Stimulated activated CD4-positive, alpha-beta T cell treated with anti-CD3 and anti-CD28 coated beads, Interleukin-1b, Interleukin-23, amount 100 ng/mL, for 24 hours (primary cell): ENCODE data around the gene MAK.
"Not testable (repeated sequence)": the region's sequence is repeated elsewhere in the genome, so short reads cannot be mapped to it uniquely, and the experiment has no call there.

Experiments used
- DNase-seq, 4 experiments: peaks; one replicate each; pipeline ENCODE4 v3.0.0-alpha.2; 2020; ENCODE audit warnings: low read depth in 4 of 4, low spot score in 1 of 4

MAK gene

GRCh38 chr6:10792101-10792500, 46.2 kb downstream of the MAK start:
- no peak for DNase-seq

- DNase-seq = no peak
These were observed 46.7 kb downstream of the MAK start for GRCh38 chr6:10791673-10792072.

GRCh38 chr6:10779076-10779475, 59.3 kb downstream of the MAK start:
- DNase-seq = no peak

- no peak for DNase-seq
These were observed 60.1 kb downstream of the MAK start for GRCh38 chr6:10778230-10778629.

- no peak for DNase-seq
These were observed 66.9 kb downstream of the MAK start for GRCh38 chr6:10771371-10771894.

- DNase-seq = no peak
These were observed 68.9 kb downstream of the MAK start for GRCh38 chr6:10769419-10769818.

GRCh38 chr6:10763006-10763405, 75.3 kb downstream of the MAK start:
- DNase-seq = no peak

- no peak for DNase-seq
These were observed 78.4 kb downstream of the MAK start for GRCh38 chr6:10759884-10760329.

GRCh38 chr6:10759312-10759839, 79.0 kb downstream of the MAK start:
- no peak for DNase-seq

GRCh38 chr6:10756085-10756484, 82.3 kb downstream of the MAK start:
- DNase-seq = no peak

GRCh38 chr6:10751757-10752156, 86.6 kb downstream of the MAK start:
- DNase-seq = not testable (repeated sequence)

GRCh38 chr6:10750568-10750967, 87.8 kb downstream of the MAK start:
- DNase-seq = not testable (repeated sequence)

GRCh38 chr6:10749734-10750133, 88.6 kb downstream of the MAK start:
- no peak for DNase-seq

GRCh38 chr6:10747251-10747972, 90.9 kb downstream of the MAK start, which contains the start of gene TMEM14B:
Gene TMEM14B (plus strand): TSS chr6:10747805. CDS start chr6:10749246, 1,441 bp downstream.
- peak; percentile 99 to 100 (median 100) for DNase-seq

GRCh38 chr6:10746915-10747250, 91.5 kb downstream of the MAK start:
- DNase-seq = no peak

GRCh38 chr6:10745116-10745515, 93.2 kb downstream of the MAK start:
- DNase-seq = no peak

GRCh38 chr6:10743515-10743914, 94.8 kb downstream of the MAK start:
- DNase-seq = no peak

GRCh38 chr6:10742251-10742650, 96.1 kb downstream of the MAK start:
- DNase-seq = no peak

GRCh38 chr6:10741643-10742042, 96.7 kb downstream of the MAK start:
- not testable (repeated sequence) for DNase-seq

- no peak for DNase-seq
These were observed 98.3 kb downstream of the MAK start for GRCh38 chr6:10740061-10740460.

GRCh38 chr6:10736731-10737130, 101.6 kb downstream of the MAK start:
- no peak for DNase-seq

GRCh38 chr6:10733863-10734262, 104.5 kb downstream of the MAK start:
- no peak for DNase-seq
